ENCODE results near the gene PLXNB1.

The PLXNB1 gene

GRCh38 chr3:48446425-48447193 lies 16.7 kb upstream of the PLXNB1 start, which contains the start of gene ATRIP:
ATRIP (plus strand) TSS chr3:48446737; CDS start chr3:48446846, 109 bp downstream.
- H3K9ac ChIP-seq = no peak within 1 kb of the TSS
- no peak for TF ChIP-seq CTCF (IDR thresholded peaks at IDR 0.05)
- H3K27ac ChIP-seq = peak within 1 kb of the TSS; percentile 62
- peak within 1 kb of the TSS; percentile 92 for H3K4me2 ChIP-seq (ENCODE audit: low read length)
- H2AFZ ChIP-seq = peak within 1 kb of the TSS; percentile 96
- peak within 1 kb of the TSS; percentile 69 for H3K4me3 ChIP-seq (ENCODE audit: low read depth, low read length)
- H3K27me3 ChIP-seq (ENCODE audit: control insufficient read depth, insufficient read depth, low read length) = no peaks in the 10 kb centered on the region
- peaks cover 5% of the 10 kb centered on the region for H3K79me2 ChIP-seq
- H3K36me3 ChIP-seq (ENCODE audit: control insufficient read depth, insufficient read depth, low read length) = no peaks in the 10 kb centered on the region
- H3K9me3 ChIP-seq (ENCODE audit: control insufficient read depth, low read length) = no peaks in the 10 kb centered on the region
- H3K4me1 ChIP-seq = peaks cover 17% of the 10 kb centered on the region

GRCh38 chr3:48446043-48446424 lies 16.1 kb upstream of the PLXNB1 start:
- Histone ChIP-seq H3K9ac (no peak overlapping the region), H3K27ac (peak overlapping the region; percentile 62), H3K9me3 (ENCODE audit: control insufficient read depth, low read length) (no peaks in the 10 kb centered on the region), H2AFZ (peak overlapping the region; percentile 96), H3K27me3 (ENCODE audit: control insufficient read depth, insufficient read depth, low read length) (no peaks in the 10 kb centered on the region), H3K4me3 (ENCODE audit: low read depth, low read length) (peak overlapping the region; percentile 69), H3K79me2 (peaks cover 10% of the 10 kb centered on the region), H3K4me2 (ENCODE audit: low read length) (peak overlapping the region; percentile 92), H3K36me3 (ENCODE audit: control insufficient read depth, insufficient read depth, low read length) (no peaks in the 10 kb centered on the region), H3K4me1 (peaks cover 16% of the 10 kb centered on the region)
- no peak for TF ChIP-seq CTCF (IDR thresholded peaks at IDR 0.05)

- Histone ChIP-seq H3K4me3 (ENCODE audit: low read depth, low read length) (no peak overlapping the region), H3K4me1 (peaks cover 15% of the 10 kb centered on the region), H3K27me3 (ENCODE audit: control insufficient read depth, insufficient read depth, low read length) (no peaks in the 10 kb centered on the region), H2AFZ (no peak overlapping the region), H3K9me3 (ENCODE audit: control insufficient read depth, low read length) (no peaks in the 10 kb centered on the region), H3K4me2 (ENCODE audit: low read length) (no peak overlapping the region), H3K36me3 (ENCODE audit: control insufficient read depth, insufficient read depth, low read length) (no peaks in the 10 kb centered on the region), H3K9ac (no peak overlapping the region), H3K79me2 (peaks cover 13% of the 10 kb centered on the region), H3K27ac (no peak overlapping the region)
- TF ChIP-seq CTCF (IDR thresholded peaks at IDR 0.05) = no peak
Observed at GRCh38 chr3:48445277-48445882, 15.5 kb upstream of the PLXNB1 start.

- Histone ChIP-seq H3K9ac (no peak overlapping the region), H3K4me3 (ENCODE audit: low read depth, low read length) (no peak overlapping the region)
Observed at GRCh38 chr3:48441940-48442339, 12.1 kb upstream of the PLXNB1 start.

More at GRCh38 chr3:48441940-48442339, 12.1 kb upstream of the PLXNB1 start:
- Histone ChIP-seq H3K36me3 (ENCODE audit: control insufficient read depth, insufficient read depth, low read length) (no peaks in the 10 kb centered on the region), H3K79me2 (peaks cover 13% of the 10 kb centered on the region), H3K27ac (no peak overlapping the region), H3K4me1 (peaks cover 18% of the 10 kb centered on the region), H3K9me3 (ENCODE audit: control insufficient read depth, low read length) (no peaks in the 10 kb centered on the region), H2AFZ (no peak overlapping the region), H3K4me2 (ENCODE audit: low read length) (peak overlapping the region; percentile 80), H3K27me3 (ENCODE audit: control insufficient read depth, insufficient read depth, low read length) (no peaks in the 10 kb centered on the region)
- no peak for TF ChIP-seq CTCF (IDR thresholded peaks at IDR 0.05)

Measured in parathyroid adenoma (tissue), 2 donors.